Urothelium cell line (cell line): ENCODE results near the gene SERF2.
"Not testable (repeated sequence)": the region's sequence is repeated elsewhere in the genome, so short reads cannot be mapped to it uniquely, and the experiment has no call there.

Experiments used
- DNase-seq: peaks from one replicate; pipeline ENCODE4 v3.0.0; 2011; ENCODE audit warnings: low spot score, mixed read lengths
- FAIRE-seq: peaks from 2 replicates; lab custom pipeline; 2011; peaks lifted over from hg19 to GRCh38; lab: Jason Lieb, UNC

SERF2 gene

DNA sequence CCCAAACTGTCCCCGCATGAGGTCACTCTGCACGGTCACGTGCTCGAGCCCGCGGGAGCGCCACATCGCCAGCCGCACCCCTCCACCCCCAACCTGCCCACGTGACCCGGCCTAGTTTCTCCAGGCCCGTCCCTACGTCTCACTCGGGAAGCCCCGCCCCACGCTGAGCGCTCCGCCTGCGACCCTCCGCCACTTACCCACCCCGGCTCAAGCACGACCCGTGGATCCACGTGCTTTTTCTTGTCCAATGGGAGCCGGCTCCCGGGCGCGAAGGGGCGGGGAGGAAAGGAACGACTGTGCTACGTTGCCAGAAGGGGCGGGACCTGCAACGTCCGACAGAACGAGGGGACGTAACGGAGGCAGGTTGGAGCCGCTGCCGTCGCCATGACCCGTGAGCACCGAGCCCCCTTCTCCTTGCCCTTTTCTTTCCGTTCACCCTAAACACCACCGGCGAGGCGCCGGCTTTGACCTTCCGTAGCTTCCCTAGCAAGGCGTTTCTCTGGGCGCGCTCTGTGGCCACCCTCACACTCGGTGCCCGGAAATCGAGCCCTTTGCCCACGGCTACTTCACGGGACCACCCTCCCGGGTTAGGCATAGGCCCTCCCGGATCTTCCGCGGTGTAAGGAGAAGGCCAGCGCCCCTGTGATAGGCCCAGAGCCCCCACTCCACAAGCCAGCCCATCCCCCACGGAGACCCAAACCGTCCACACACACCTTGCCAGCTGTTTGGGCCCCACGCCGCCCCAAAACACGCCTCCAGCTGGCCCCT is at the start of gene SERF2:
TSS of gene SERF2 (plus strand) at position 328 of the 768 bp plus-strand sequence. CDS start at position 385, 57 bp downstream.
- DNase-seq = peak; percentile 99
- FAIRE-seq = peak; percentile 67

DNA sequence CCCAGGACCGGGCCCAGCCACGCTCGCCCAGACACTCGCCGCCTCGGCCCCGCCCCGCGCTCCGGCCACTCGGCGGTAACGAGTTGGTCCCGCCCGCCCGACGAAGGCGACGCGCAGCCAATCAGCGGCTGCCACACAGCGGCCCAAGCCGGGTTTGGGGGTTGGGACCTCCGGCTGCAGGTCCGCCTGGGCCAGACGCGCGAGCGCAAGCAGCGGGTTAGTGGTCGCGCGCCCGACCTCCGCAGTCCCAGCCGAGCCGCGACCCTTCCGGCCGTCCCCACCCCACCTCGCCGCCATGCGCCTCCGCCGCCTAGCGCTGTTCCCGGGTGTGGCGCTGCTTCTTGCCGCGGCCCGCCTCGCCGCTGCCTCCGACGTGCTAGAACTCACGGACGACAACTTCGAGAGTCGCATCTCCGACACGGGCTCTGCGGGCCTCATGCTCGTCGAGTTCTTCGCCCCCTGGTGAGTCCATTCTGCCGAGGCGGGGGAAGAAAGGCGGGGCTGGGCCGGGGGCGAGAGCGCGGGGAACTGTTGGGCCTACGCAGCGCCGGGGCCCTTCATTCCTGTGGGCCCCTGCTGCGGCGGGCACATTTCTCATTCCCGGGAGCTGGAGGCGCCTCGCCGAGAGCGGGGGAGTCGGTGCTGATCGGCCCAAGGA is 45.7 kb upstream of the SERF2 start, which contains the start of gene PDIA3:
TSS of gene PDIA3 (plus strand) at position 194 of the 658 bp plus-strand sequence. CDS start at position 296, 102 bp downstream.
- not testable (repeated sequence) for FAIRE-seq

DNA sequence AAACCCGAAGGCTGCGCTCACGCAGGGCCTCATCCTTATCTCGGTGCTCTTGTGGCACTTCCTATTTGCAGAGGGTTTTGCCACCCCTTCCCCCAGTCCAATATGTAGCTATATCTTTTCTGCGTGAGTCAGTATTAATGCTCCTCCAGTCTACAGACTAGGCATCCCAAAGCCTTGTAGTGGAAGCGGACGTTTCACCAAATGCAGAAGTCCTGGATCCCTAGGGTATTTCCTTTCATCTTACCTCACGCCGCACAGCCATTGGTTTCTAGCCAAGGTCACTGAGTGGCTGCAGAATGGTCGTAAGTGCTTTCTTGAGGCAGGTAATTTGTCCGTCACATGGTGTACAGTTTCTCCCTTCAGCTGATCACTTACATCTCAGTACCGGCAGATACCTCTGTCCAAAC is 45.2 kb upstream of the SERF2 start:
- FAIRE-seq, DNase-seq: not testable (repeated sequence)

More for the DNA sequence above, 45.7 kb upstream of the SERF2 start, which contains the start of gene PDIA3:
- peak; percentile 96 for DNase-seq

DNA sequence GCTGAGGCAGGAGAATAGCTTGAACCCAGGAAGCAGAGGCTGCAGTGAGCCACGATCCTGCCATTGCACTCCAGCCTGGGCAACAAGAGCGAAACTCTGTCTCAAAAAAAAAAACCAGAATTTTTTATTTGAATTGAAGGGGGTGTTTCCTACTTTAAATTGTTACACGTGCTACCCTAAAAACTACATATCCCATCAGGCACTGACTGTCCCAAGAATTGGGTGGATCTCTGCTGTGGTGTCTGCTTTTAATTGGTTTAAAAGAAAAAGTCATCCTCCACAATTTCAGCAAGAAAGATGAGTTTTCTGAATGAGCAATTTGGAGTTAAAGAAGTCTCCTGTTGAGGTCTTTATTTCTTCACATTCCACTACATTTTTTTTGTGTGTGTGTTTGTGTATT is 43.7 kb upstream of the SERF2 start:
- DNase-seq (no peak), FAIRE-seq (no peak)

DNA sequence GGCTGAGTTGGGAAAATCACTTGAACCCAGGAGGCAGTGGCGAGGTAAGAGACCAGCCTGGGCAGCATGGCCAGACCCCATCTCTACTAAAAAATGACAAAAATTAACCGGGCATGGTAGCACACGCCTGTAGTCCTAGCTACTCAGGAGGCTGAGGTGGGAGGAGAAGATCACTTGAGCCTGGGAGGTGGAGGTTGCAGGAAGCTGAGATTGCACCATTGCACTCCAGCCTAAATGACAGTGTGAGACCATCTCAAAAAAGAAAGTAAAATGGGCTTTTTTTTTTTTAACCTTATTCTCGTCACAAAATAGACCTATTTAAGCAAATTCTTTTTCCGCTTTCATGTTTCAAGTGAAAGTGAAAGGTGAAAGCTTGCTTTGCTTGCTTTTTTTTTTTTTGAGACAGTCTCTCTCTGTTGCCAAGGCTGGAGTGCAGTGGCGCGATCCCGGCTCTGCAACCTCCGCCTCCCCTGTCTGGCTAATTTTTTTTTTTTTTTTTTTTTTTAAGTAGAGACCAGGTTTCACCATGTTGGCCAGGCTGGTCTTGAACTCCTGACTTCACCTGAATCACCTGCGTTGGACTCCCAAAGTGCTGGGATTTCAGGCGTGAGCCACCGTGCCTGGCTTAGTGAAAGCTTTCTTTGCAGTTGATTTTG is 42.3 kb upstream of the SERF2 start:
- FAIRE-seq = no peak
- no peak for DNase-seq

DNA sequence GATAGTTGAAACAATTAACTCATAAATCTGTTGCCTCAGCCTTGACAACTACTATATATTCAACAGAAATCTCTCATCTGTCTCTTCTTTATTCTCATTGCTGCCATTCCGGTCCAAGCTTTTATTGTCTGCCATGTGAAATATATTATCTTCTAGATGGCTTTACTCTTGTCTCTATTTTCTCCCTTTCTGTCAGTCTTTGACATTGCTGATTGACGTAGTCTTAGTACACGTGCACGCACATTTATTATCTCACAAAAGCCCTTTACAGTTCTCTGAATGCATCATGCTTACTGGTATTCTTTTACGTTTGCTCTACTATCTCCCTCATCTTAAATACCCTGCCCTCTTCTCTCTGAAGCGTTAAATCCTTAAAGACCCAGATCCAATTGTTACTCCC is 40.2 kb upstream of the SERF2 start:
- DNase-seq = no peak
- no peak for FAIRE-seq

DNA sequence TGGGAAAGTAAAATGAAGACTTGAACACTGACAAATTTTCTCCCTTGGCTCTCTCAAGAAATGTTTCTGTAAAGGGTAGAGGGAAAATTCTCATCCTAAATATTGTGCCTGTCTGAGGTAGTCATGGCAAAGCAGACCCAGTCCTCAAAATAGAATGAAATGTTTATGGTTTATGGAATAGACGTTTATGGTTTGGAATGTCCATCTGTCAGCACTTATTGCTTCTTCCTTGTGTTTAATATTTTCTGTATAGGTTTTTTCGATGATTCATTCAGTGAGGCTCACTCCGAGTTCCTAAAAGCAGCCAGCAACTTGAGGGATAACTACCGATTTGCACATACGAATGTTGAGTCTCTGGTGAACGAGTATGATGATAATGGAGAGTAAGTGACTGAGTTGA is 29.3 kb upstream of the SERF2 start:
- FAIRE-seq (no peak), DNase-seq (no peak)

DNA sequence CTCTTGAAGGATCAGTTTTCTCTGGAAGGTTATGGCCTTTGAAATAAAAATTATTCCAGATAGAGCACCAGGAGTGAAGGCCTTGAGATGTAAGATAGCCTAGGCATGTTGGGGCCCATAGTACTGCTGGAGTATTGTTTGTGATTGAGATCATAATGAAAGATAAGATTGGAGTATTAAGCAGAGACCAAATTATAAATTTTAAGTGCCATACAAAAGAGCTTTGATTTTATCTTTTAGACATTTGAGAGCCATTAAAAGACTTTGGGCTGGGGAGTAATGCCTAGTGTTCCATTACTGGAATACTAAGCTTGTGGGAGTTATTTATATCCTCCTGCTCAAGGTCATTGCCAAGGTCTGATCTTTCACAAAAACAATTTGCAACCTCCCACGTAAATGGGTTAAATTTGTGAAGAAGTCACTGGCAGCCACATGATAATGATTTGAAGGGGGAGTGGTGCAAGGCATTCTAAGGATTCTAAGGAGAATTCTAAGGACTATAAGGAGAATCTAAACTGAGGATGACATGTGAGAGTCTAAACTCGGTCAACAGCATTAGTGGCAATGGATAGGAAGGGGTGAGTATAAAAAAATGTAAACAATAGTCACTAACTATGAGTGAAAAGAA is 28.2 kb upstream of the SERF2 start:
- FAIRE-seq (no peak), DNase-seq (no peak)

DNA sequence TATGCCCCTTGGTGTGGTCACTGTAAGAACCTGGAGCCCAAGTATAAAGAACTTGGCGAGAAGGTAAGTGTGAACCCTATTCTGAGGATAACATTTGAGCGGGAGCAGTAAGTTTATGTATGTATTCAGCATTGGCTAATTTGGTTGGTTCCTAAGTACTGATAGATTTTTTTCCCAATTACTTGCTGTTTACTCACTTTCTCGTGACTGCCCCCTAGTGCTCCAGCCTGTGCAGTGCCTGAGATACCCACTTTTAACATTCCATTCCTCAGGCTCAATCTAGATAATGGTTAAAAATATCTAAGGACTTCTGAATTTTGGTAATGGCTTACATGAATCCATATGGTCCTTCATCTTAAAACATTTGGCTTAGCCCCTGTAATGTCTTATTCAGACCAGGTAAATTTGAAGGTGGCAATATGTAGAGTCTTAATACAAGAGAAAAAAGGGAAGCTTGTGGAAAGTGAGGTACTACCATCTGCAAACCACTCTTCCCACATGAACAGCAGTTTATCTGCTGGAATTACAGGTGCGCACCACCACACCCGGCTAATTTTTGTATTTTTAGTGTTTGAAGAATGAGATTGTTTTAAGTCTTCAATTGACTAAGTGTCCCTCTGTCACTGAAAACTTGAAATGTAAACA is 22.4 kb upstream of the SERF2 start:
- no peak for FAIRE-seq
- DNase-seq = peak; percentile 56

DNA sequence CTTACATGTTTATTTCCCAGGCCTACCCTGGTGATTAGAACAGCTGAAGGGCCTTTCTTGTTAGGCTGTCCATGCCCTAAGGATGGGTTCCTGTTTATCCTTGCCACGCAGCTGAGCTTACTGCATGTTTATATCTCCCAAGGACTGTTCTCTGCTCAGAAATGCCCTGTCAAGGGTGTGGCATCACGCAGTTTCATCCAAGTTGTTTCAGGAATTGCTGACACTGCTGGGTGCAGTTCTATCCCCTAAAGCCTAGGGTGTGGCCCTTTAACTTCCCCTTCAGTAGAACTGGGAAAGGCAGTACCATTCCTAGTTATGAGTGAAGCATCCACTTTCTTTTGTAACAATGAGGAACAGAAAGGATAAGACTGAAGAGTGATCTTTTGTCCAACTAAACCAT is 20.3 kb upstream of the SERF2 start:
- DNase-seq (no peak), FAIRE-seq (no peak)

DNA sequence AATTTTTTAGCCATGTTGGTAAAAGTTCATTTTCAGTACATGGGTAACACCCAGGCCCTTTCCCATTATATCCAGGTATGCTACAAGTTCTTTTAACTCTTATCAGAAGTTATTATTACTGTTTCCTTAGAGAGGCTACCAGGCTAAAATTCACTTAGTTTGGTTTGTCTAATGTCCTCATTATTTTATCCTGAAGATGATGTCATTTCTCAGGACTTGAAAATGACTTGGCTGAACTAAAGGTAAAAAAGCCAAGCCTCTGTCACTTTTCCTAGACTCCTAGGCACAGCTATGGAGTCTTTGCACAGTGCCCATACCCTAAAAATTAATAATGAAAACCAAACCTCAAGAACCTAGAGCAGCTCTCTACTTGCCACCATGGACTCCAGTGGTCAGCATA is 19.5 kb upstream of the SERF2 start:
- FAIRE-seq (no peak), DNase-seq (no peak)

DNA sequence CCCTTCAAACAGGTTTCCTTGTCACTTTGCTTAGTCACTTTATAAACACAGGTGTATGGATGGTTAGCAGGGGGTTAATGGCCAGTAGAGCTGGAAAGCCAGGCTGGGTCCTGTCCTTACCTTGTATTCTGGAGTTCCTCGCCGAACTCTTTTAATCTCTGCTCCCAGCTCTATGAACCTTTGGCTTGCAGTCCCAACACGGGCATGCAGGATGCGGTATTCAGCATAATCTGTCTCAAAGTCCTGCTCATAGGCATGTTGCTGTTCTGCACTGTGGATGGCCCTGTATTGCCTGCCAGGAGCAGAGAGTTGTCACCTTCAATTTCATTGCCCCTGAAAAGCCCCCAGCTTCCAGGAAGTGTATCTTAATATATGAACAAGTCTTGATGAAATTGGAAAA is 18.1 kb upstream of the SERF2 start:
- DNase-seq (no peak), FAIRE-seq (no peak)

DNA sequence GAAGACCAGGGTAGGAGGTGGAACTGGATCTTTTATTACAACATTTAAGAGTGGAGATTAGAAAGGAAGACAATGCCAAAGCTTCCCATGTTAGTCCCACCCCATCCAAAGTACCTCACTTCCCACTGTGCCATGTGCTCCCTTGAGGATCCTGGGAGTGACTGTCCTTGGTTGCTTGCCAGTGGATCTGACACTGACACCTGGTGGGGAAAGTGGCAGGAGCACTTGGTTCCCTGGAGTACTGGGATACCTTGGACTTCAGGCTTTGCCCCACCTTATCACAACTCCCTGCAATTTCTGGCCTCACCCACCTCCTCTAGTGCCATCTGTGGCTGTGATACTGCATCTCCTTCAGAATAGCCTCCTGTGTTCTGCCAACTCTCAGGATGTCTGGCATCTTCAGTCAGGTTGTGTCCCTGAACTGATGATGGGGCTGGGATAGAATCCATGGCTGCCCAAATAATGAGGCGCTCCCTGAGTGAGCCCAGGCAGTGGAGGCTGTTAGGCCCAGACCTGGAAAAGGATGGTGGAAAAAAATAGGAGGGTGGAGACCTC is 16.6 kb upstream of the SERF2 start:
- DNase-seq (peak; percentile 49), FAIRE-seq (no peak)

DNA sequence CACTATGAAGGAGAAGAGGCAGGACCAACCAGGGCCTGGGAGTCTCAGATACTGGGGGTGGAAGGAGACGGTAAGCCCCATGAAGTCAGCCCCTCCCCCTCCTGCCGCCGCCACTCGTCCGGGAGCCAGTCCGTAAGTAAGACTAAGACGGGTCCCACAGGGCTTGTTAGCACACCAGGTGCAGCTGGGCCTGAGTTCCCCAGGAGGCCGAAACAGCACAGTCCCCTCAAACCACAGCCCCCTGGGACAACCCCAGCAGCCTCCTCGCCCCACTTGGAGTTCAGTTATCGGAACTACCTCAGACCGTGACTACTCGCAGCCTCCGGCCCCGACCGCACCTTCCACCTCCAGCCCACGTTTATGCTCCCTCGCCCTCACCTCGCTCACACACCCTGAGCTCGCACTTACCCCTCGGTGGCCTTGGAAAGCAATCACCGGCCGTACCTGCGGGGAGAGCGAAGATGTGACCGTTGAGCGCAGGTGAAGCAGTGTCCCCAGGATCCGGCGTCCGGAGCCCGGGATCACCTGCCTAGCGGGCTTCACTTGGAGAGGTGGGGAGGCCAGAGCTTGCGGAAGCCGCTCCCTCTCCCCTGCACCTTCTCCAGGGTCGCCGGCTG is 15.9 kb upstream of the SERF2 start:
- FAIRE-seq (no peak), DNase-seq (no peak)

DNA sequence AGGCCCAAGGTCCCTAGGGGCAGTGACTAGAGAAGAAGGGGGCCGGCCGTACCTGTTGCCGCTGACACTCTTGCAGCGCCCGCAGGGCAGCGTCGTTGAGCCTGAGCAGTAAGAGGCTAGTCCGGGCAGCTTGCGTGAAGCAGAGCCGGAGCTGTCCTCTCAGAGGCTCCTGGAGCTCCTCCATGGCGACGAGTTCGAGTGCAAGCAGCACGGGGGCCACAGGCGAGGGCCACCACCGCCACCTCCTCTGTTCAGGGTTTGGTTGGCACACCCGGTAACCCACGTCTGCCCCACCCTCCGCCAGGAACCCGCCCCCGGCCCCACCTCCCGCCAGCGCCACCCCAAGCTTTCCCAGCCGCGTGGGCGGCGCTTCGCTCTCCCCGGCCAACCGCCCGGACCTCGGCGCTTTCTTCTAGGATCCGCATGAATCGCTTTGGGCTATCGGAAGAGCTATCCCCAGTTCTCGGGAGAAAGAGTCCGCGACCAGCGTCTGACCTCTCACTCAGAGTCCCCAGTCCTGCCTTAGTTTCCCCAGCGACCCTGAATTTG is 15.3 kb upstream of the SERF2 start, which contains the start of gene ELL3:
TSS of gene ELL3 (minus strand) at position 249 of the 549 bp plus-strand sequence. CDS start at position 184, 65 bp downstream.
- FAIRE-seq = no peak
- DNase-seq = no peak

DNA sequence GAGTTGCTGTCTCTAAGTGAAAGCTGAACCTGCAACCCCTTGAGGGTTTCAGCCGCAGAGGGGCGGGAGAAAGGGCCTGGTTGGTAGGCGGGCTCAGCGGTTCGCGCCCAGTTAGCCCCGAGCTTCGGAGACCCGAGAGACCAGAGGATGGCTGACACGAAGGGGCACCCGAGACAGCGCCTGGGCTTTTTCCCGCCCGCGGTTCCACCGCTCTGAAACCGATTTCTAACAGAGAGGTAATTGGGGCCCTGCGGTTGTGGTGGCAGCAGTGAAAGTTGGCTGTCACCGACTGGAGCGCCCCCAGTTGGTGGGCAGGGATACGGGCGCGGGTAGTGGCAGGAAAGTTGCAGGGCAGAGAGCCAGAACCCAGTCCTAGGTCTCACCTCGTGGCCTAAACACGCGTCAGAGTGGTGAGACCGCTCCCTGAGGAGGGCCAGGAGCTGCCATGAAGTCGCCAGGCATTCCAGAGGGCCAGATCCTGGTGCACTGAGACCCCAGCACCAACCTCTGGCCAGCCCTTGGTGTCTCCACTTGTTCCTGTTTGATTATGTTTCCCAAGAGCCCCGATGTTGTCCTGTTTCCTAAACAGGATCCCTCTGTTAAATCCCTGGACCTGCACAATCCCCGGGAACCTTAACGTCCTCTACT is 14.7 kb upstream of the SERF2 start:
- DNase-seq = no peak
- no peak for FAIRE-seq

DNA sequence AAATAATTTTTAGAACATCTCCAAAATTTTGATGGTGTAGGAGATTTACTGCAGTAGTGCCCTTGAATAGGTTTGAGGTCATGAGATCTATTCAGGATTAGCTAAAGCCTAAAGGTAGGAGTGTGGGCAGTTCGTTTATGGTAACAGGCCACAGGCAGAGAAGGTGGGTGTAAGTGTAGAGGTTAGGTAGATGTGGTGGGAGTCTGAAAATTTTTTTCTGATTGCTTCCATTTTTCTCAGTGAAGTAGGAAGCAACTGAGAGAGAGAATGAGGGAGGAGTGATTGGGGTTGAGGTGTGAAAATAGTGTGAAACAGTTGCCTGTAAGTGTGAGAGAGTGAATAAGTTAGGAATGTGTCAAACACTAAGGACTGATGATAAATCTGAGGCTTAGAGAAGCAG is 13.1 kb upstream of the SERF2 start:
- FAIRE-seq (no peak), DNase-seq (no peak)

DNA sequence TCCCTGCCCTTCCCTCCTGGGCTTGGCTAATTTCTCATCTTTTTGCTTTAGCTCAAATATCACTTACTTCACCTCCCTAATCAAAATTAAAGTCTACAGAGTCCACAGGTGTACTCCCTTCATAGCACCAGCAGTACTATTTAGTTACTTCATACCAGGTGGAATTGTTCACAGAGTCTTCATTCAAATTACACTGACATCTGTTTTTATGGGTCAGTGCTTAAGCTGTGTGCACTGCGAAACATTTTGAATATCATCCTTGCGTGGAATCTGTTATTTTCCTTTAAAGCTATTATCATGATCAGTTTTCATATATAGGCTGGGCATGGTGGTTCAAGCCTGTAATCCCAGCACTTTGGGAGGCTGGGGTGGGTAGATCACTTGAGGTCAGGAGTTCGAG is 2.7 kb upstream of the SERF2 start:
- FAIRE-seq (no peak), DNase-seq (no peak)
